22Rv1 (cell line): ENCODE data around the gene BCL2L2.
A peak's percentile ranks its signal among the peaks of the same experiment; 100 is the strongest.

Source experiments
- H3K27ac ChIP-seq: fragments of 450-650 bp; 2 replicates; pipeline ENCODE4 v1.5.1; 2017
- CTCF ChIP-seq: fragments of 450-650 bp; IDR thresholded peaks from 2 replicates; pipeline ENCODE4 v1.5.1; 2017; ENCODE audit warnings: mild to moderate bottlenecking
- ZFX ChIP-seq: fragments of 450-650 bp; IDR thresholded peaks from 2 replicates; pipeline ENCODE4 v1.6.1; 2017; ENCODE audit warnings: antibody characterized with exemption, borderline replicate concordance

Gene BCL2L2

GRCh38 chr14:23323838-23324454, 17.3 kb downstream of the BCL2L2 start:
- no peak for TF ChIP-seq CTCF
- TF ChIP-seq ZFX: no peak
- H3K27ac ChIP-seq: peak overlapping the region; percentile 96; the same call in 1 of the 2 replicates

GRCh38 chr14:23324455-23324846, 17.8 kb downstream of the BCL2L2 start:
- TF ChIP-seq ZFX (no peak), CTCF (no peak)
- H3K27ac ChIP-seq: peak overlapping the region; percentile 96; the same call in 1 of the 2 replicates

- TF ChIP-seq CTCF (no peak), ZFX (no peak)
- 0 out of 2 replicates have a peak overlapping the region, but pooled peaks have one; percentile 96 for H3K27ac ChIP-seq
Measured at GRCh38 chr14:23324993-23325392, 18.4 kb downstream of the BCL2L2 start.

GRCh38 chr14:23325746-23326145, 19.1 kb downstream of the BCL2L2 start:
- H3K27ac ChIP-seq: peak overlapping the region; percentile 13; the same call in 1 of the 2 replicates

GRCh38 chr14:23326491-23327332, 20.1 kb downstream of the BCL2L2 start:
- peak overlapping the region; percentile 13; the same call in 1 of the 2 replicates for H3K27ac ChIP-seq
- no peak for TF ChIP-seq CTCF
- TF ChIP-seq ZFX: no peak

GRCh38 chr14:23327947-23328744, 21.5 kb downstream of the BCL2L2 start:
- no peak overlapping the region for H3K27ac ChIP-seq
- TF ChIP-seq ZFX (no peak), CTCF (peak; percentile 90)

GRCh38 chr14:23335623-23336022, 29.0 kb downstream of the BCL2L2 start:
- no peak overlapping the region for H3K27ac ChIP-seq
- no peak for TF ChIP-seq CTCF
- TF ChIP-seq ZFX: no peak
